HL-60 (cell line): ENCODE measurements around the gene CNKSR2.

ENCODE experiments used
- DNase-seq, 2 experiments: peaks; one replicate each; pipeline ENCODE4 v3.0.0-alpha.2; 2010 to 2020; ENCODE audit warnings: low read depth in 1 of 2, low spot score in 1 of 2
- H3K27ac ChIP-seq: fragments of 250-450 bp; sonication (Bioruptor Pico); replicated peaks from 2 replicates; pipeline ENCODE4 v1.5.1; 2020; ENCODE audit warnings: mild to moderate bottlenecking, moderate library complexity
- H3K27me3 ChIP-seq: fragments of 250-450 bp; sonication (Bioruptor Pico); 2 replicates; pipeline ENCODE4 v1.5.1; 2021; ENCODE audit warnings: mild to moderate bottlenecking, moderate library complexity; ENCODE audit not compliant: insufficient read depth, poor library complexity, severe bottlenecking
- H3K4me3 ChIP-seq: replicated peaks from 2 replicates; pipeline ENCODE4 v1.5.1; 2011; ENCODE audit warnings: mild to moderate bottlenecking, control low read depth, low read length; ENCODE audit not compliant: insufficient read depth
- CTCF ChIP-seq: IDR thresholded peaks from one replicate; pipeline ENCODE4 v1.5.1; 2011; ENCODE audit warnings: low read length, control low read depth, inconsistent platforms; ENCODE audit not compliant: insufficient read depth
- GABPA ChIP-seq: IDR thresholded peaks from 2 replicates; pipeline ENCODE4 v1.6.1; 2012; ENCODE audit warnings: low read depth
- POLR2AphosphoS5 ChIP-seq: IDR thresholded peaks from 2 replicates; pipeline ENCODE4 v1.6.1; 2012; ENCODE audit warnings: low read depth
- REST ChIP-seq: IDR thresholded peaks from 2 replicates; pipeline ENCODE4 v1.6.1; 2012; ENCODE audit warnings: low read depth; ENCODE audit not compliant: insufficient replicate concordance
- SPI1 ChIP-seq: IDR thresholded peaks from 2 replicates; pipeline ENCODE4 v1.6.1; 2012; ENCODE audit warnings: low read depth, mild to moderate bottlenecking, borderline replicate concordance

CNKSR2 gene

GRCh38 chrX:21476909-21477308 lies 102.7 kb downstream of the CNKSR2 start:
- no peak overlapping the region for H3K4me3 ChIP-seq

GRCh38 chrX:21479695-21480270 lies 105.6 kb downstream of the CNKSR2 start:
- peak; percentile 5 to 17 for DNase-seq
- H3K27ac ChIP-seq: no peak overlapping the region
- no peak overlapping the region for H3K4me3 ChIP-seq
- TF ChIP-seq SPI1 (no peak), REST (no peak), CTCF (no peak), GABPA (no peak), POLR2AphosphoS5 (no peak)
- no peaks in the 10 kb centered on the region for H3K27me3 ChIP-seq

More at GRCh38 chrX:21476909-21477308, 102.7 kb downstream of the CNKSR2 start:
- H3K27me3 ChIP-seq: no peaks in the 10 kb centered on the region
- TF ChIP-seq CTCF (no peak), POLR2AphosphoS5 (no peak), SPI1 (no peak), GABPA (no peak), REST (no peak)
- no peak overlapping the region for H3K27ac ChIP-seq
- no peak for DNase-seq

- Histone ChIP-seq H3K27ac (no peak overlapping the region), H3K27me3 (no peaks in the 10 kb centered on the region)
- no peak for DNase-seq
Measured at GRCh38 chrX:21481761-21482160, 107.5 kb downstream of the CNKSR2 start.

More at GRCh38 chrX:21481761-21482160, 107.5 kb downstream of the CNKSR2 start:
- H3K4me3 ChIP-seq: no peak overlapping the region
- TF ChIP-seq CTCF: no peak
- TF ChIP-seq SPI1: no peak
- no peak for TF ChIP-seq GABPA
- TF ChIP-seq POLR2AphosphoS5: no peak
- TF ChIP-seq REST: no peak
